ENCODE measurements around the gene TIAM2.
"Not testable (repeated sequence)": the region's sequence is repeated elsewhere in the genome, so short reads cannot be mapped to it uniquely, and the experiment has no call there.

The TIAM2 gene

GRCh38 chr6:155212106-155212505 lies 217.0 kb downstream of the TIAM2 start:
- no peak for DNase-seq

DNA sequence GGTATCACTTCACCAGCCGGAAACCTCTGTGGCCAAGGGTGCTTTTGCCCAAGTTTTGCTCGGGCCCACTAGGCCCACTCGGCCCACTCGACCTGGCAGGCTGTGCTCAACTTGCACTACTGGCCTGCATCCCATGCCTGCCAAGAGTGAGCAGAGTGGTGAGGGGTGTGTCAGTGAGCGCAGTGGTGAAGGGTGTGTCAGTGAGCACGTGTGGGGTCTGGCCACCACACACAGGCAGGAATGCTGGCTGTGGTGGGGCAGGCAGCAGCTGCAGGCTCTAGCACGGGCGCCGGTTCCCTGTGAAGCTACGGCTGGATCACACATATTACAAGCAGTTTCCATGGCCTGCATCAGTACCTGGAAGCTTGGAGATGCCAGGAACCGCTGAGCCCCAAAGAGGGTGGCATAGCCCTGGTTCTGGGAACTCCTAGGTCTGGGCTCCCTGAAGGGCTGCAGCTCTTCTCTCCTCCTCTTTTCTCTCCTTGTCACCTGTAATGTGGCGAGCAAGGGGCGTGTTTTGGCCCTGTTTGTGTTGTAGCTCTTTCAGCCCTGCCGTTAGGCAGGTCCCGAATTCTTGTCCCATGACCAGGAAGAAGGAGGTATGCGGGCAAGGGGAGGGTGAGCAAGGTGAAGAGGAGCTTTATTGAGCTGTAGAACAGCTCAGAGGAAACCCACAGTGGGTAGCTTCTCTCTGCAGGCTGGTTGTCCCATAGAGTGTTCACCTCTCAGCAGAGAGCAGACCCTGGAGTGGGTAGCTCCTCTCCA lies 217.7 kb downstream of the TIAM2 start:
- DNase-seq, result no peak

GRCh38 chr6:155213611-155214372 lies 218.7 kb downstream of the TIAM2 start:
- DNase-seq, result no peak

DNA sequence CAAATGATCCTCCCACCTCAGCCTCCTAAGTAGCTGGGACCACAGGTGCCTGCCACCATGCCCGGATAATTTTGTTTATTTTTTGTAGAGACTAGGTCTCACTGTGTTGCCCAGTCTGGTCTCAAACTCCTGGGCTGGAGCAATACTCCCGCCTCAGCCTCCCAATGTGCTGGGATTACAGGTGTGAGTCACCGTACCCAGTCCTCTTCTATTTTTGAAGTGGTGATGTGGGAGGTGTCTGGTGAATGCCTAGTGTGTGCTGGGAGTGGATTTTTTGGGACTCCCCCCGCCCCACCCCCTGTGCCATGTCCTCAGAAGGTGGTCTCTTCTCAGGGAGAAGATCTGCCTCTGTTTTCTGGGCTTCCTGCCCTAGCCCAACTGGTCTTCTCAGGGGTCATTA lies 220.8 kb downstream of the TIAM2 start:
- DNase-seq, result no peak

DNA sequence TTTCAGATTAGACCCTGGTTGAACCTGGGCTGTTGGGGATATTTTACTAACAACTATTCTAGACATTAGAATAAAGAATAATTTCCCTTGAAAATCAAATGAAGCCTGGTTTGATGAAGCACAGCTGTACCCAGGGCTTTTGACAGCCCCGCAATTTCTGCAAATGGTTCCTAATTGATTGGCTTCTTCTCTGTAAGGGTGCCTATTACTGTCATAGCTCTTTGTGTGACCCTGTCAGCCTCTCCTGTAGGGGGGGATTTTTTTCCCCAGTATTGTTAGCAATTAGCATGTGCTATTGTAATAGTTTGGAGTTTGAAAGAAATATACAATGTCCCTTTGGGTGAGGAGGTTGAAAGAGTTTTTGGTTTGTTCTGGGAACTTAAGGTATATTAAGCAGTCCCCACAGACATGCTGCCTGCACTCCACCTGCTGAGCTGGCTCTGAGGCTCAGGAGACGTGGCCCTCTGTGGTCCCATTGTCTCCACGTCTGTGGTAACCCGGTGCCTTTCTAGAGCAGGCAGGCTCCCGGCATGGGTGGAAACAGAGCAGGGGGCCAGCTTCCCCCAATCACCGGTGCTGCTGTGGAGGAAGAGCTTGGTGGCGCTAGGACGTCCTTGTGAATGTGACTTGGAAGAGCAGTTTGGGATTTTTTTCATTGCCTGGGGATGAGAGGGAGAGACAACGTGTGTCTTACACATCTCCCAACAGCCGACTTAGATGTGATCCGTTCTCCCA lies 221.4 kb downstream of the TIAM2 start:
- DNase-seq, result no peak

GRCh38 chr6:155218711-155219110 lies 223.6 kb downstream of the TIAM2 start:
- DNase-seq, result not testable (repeated sequence)

- no peak for DNase-seq
These were observed 224.2 kb downstream of the TIAM2 start for GRCh38 chr6:155219299-155219698.

DNA sequence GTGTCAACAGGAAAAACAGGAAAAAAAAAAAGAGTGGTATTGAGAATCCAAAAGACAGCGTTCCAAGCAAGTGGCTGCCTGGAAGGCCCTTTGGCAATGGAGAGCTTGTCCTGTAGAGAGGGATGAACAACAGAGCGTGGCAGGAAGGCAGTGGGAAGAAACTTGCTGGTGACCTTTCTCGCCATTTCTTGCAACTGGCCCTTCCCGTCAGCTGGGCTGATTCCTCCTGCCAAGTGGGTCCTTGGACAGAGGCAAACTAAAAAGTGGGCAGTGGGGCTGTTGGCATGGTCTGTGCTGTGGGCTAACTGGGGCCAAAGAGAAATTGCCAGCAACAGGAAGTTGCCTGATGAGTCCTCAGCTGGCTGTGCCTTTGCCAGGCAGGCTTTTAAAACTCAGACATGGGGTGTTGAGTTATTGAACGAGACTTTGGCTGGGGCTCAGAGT lies 224.8 kb downstream of the TIAM2 start:
- DNase-seq, result no peak

- DNase-seq, result no peak
These were observed 226.0 kb downstream of the TIAM2 start for GRCh38 chr6:155221086-155221485.

- DNase-seq, result no peak
These were observed 227.4 kb downstream of the TIAM2 start for GRCh38 chr6:155222506-155222905.

DNA sequence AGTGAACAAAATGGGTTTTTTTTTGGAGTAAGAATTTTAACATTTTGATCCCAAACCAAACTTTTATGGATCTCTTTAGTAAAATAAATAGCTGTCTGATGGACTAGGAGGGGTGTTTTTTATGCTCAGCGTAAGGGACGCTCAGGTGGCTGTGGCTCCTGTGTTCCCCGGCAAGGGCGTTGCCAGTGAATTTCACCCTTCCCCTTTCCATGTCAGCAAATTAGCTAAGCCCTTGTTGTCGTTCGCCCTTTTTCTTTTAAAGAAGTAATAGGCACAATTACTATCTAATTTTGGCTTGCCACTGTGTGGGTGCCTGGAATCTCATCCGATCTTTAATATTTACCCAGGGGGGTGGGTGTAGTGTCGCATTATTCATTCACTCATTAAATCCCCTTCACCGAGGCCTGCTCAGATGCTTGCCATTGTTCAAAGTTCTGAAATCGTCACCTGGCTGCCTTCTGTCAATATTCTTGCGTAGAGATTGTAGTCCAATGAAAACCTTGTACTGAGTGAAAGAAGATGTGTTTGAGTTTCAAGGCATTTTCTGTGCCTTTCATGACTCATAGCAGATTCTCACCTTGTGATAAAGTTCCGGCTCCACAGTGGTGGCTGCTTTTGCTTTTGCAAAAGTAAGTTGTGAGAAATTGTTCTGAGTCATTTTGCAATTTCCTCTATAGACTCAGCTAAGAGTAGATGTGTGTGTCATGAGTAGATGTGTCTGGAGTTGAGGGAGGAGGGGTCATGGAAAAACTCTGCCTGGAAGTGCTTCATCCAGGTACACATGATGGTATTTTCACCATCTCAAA lies 228.7 kb downstream of the TIAM2 start:
- no peak for DNase-seq

GRCh38 chr6:155224618-155225017 lies 229.5 kb downstream of the TIAM2 start:
- DNase-seq, result no peak

- no peak for DNase-seq
These were observed 231.9 kb downstream of the TIAM2 start for GRCh38 chr6:155227046-155227445.

DNA sequence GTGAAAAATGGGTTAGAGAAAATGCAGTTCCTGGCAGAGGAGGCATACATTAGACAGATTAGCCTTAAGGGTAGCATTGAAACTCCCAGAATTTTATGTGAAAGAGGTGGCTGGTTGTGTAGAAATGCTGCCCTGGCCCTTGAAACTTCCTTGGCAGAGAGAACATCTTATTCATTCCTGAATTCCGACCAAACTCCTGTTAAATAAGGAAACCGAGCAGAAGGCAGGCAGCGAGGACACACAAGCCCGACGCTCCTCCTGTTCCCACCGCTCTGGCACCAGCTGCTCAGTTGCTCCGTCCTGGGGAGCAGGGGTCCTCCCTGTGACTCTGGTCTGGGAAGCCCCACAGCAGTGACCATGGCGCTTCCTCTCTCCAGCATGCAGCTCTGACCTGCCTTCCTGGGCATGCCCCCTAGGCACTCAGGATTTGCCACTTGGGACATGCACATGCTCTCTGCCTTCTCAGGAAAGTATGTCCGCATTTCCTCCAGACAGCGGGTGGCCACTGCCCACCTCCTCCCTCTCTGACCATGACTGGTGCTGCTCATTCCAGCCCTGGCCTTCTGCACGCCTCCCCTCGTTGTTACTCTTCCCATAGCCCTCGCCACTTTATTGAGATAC lies 233.5 kb downstream of the TIAM2 start:
- no peak for DNase-seq

DNA sequence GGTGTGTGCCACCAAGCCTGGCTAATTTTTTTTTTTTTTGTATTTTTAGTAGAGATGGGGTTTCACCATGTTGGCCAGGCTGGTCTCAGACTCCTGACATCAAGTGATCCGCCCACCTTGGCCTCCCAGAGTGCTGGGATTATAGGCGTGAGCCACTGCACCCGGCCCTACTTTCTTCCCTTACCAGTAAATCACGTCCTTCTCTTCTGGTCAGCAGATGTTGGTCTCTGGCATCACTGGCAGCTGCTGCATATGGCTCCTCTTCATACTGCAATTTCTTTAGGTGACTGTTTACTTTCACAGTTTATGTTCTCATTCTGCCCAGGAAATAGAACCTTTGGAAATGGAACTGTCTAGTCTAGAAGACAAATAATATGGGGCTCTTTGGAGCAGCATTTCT lies 235.9 kb downstream of the TIAM2 start:
- not testable (repeated sequence) for DNase-seq

DNA sequence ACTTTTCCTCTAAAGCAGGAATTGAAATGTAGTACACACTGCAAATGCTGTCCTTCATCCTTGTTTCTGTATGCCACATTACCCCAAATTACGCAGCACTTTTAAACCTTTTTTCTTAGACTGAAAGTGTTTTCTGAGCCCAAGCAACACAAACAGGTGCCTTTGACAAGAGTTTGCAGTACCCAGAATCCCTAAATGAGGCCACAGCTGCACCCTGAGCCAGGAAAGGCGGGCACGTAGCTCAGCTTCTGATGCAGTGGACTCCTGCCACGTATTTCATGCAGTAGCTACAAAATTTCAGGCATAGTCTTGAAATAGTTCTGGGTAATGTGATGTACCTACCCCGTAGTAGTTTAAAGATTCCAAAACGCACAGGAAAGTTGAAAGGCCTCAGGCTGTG lies 237.7 kb downstream of the TIAM2 start:
- DNase-seq, result no peak

DNA sequence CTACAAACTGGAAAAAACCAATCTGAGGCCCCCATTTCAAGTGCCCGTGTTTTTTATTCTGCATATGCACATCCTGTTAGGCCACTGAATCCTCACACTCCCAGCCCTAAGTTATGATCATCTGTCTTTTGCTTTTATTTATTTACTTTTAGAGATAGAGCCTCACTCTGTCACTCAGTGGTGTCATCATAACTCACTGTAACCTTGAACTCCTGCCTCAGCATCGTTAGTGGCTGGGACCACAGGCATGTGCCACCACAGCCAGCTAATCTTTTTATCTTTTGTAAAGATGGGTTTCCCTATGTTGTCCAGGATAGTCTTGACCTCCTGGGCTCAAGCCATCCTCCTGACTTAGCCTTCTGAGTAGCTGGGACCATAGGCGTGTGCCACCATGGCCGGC lies 239.1 kb downstream of the TIAM2 start:
- no peak for DNase-seq

GRCh38 chr6:155234687-155235086 lies 239.6 kb downstream of the TIAM2 start:
- no peak for DNase-seq

GRCh38 chr6:155235087-155235486 lies 240.0 kb downstream of the TIAM2 start:
- no peak for DNase-seq

DNA sequence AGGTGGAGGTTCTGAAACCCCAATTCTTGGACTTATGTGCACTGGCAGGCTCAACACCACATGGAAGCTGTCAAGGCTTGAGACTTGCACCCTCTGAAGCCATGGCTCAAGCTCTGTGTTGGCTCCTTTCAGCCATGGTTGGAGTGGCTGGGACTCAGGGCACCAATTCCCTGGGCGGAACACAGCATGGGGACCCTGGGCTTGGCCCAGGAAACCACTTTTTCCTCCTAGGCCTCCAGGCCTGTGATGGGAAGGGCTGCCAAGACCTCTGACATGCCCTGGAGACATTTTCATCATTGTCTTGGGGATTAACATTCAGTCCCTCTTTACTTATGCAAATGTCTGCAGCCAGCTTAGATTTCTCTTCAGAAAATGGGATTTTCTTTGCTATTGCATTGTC lies 242.5 kb downstream of the TIAM2 start:
- no peak for DNase-seq

DNA sequence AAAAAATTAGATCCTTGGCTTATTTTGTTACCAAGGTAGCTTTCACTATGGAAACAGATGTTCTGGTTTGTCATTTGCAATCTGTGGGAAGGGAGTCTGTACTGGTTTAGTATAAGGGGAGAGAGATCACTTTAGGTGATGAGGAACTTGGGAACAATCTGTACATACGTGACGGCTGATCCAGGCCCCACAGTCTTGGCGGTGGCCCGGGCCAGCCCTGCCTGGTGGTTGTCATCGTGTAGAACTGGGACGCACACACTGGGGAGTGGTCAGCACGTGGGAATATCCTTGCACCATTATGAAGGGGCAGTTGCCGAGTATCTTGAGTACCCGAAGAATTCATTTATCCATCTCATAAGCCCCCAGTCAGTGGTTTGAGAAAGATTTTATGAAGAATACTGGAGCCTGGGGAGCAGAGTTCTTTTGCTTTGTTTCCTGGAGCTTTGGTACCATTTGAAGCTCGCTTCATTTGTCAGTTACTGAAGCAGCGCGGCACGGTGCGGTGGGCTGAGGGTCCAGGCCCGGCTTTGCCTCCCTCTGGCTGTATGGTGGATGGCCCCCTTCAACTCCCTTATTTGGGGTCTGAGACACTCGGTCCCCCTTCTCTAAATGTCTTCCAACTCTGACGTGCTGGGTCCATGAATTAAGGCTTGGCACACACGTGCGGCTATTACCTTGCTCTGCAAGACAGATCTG lies 245.9 kb downstream of the TIAM2 start:
- DNase-seq, result no peak

- DNase-seq, result no peak
These were observed 246.9 kb downstream of the TIAM2 start for GRCh38 chr6:155241966-155242365.
